ENCODE measurements around the gene SYT8. TPM values are rescaled to one million over a fixed set of nuclear protein-coding genes. Genes with fewer than 3 reads are reported as not detected.

SYT8 gene
- total RNA-seq, 2 experiments from 2014 or later: not detected

DNA sequence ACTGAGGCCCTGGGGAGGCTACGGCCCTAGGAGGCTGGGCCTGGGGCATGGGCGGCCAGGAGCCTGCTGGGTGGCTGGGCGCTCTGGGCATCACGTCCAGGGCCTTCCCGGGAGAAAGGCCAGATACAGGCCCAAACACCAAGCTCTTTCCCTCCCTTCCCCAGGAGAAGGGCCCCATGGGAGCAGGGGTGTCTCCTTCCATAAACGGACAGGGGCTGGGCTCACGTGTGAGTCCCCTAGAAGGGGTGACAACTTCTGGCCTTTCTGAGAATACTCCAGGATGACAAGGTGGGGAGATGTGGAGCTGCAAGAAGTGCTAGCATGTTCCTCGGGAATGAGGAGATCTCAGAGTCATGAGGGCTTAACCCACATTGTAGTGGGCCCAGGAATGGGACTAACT lies 19.5 kb upstream of the SYT8 start:
- TF ChIP-seq, protein P1, sequence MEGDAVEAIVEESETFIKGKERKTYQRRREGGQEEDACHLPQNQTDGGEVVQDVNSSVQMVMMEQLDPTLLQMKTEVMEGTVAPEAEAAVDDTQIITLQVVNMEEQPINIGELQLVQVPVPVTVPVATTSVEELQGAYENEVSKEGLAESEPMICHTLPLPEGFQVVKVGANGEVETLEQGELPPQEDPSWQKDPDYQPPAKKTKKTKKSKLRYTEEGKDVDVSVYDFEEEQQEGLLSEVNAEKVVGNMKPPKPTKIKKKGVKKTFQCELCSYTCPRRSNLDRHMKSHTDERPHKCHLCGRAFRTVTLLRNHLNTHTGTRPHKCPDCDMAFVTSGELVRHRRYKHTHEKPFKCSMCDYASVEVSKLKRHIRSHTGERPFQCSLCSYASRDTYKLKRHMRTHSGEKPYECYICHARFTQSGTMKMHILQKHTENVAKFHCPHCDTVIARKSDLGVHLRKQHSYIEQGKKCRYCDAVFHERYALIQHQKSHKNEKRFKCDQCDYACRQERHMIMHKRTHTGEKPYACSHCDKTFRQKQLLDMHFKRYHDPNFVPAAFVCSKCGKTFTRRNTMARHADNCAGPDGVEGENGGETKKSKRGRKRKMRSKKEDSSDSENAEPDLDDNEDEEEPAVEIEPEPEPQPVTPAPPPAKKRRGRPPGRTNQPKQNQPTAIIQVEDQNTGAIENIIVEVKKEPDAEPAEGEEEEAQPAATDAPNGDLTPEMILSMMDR (IDR thresholded peaks at IDR 0.05): no peak
- no peak overlapping the region for H3K4me3 Mint-ChIP-seq
- no peaks in the 10 kb centered on the region for H3K4me1 Mint-ChIP-seq (ENCODE audit: low read depth)
- H3K27me3 ChIP-seq (ENCODE audit: control insufficient read depth in 1 of 2, insufficient read depth in 2 of 2, low read length in 2 of 2): no peaks in the 10 kb centered on the region
- H3K27ac ChIP-seq (ENCODE audit: low read depth in 1 of 2, low read length in 2 of 2): no peak overlapping the region
- ATAC-seq (ENCODE audit: poor library complexity): no peak
- peaks cover 0 to 4% of the 10 kb centered on the region in 2 experiments for H3K9me3 ChIP-seq (ENCODE audit: control insufficient read depth in 1 of 2, insufficient read depth in 1 of 2, low read length in 2 of 2)
- no peaks in the 10 kb centered on the region for H3K4me1 ChIP-seq (ENCODE audit: insufficient read depth, low read length)
- H3K27me3 Mint-ChIP-seq: peaks cover 11% of the 10 kb centered on the region
- DNase-seq: no peak
- ChIA-PET POLR2A (no interaction called here), CTCF (interaction anchor here (1.6 kb wide), 1 partner anchor 122 kb away, joined by 5 read pairs; no protein-coding TSS in a partner anchor)
- no peak overlapping the region for H3K27ac Mint-ChIP-seq
- H3K36me3 ChIP-seq (ENCODE audit: insufficient read depth, low read length): no peaks in the 10 kb centered on the region
- H3K9me3 Mint-ChIP-seq: no peaks in the 10 kb centered on the region
- H3K36me3 Mint-ChIP-seq (ENCODE audit: low read depth): no peaks in the 10 kb centered on the region
- no peak overlapping the region for H3K4me3 ChIP-seq (ENCODE audit: low read length)
- intact Hi-C loops (cut with DNase I, micrococcal nuclease): no loop called here

DNA sequence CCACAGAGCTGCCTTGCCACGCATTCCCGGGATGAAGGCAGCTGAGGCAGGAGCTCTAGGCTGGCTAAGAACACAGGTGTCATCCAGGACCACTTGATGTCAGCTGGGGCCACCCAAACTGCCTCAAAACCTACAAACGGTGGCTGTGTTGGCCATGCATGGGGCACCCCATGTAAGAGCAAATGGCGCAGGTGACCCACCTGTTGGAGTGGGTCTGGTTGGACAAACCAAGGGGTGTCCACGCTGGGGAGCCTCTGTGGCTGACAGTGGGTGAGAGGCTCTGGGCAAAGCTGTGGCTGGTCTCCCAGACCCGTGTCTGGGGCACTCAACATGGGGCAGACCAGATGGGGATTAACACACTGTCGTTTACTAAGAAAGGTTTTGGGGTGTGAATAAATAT lies 19.0 kb upstream of the SYT8 start:
- ATAC-seq (ENCODE audit: poor library complexity) (no peak), DNase-seq (no peak)
- Mint-ChIP-seq H3K27me3 (peaks cover 9% of the 10 kb centered on the region), H3K4me1 (ENCODE audit: low read depth) (no peaks in the 10 kb centered on the region), H3K27ac (no peak overlapping the region), H3K36me3 (ENCODE audit: low read depth) (no peaks in the 10 kb centered on the region), H3K9me3 (no peaks in the 10 kb centered on the region), H3K4me3 (no peak overlapping the region)
- no peak overlapping the region for H3K4me3 ChIP-seq (ENCODE audit: low read length)
- TF ChIP-seq, protein P1 (IDR thresholded peaks at IDR 0.05): no peak
- intact Hi-C loops (cut with DNase I, micrococcal nuclease): no loop called here
- H3K27ac ChIP-seq (ENCODE audit: low read depth in 1 of 2, low read length in 2 of 2): no peak overlapping the region
- no peaks in the 10 kb centered on the region for H3K36me3 ChIP-seq (ENCODE audit: insufficient read depth, low read length)
- no peaks in the 10 kb centered on the region for H3K27me3 ChIP-seq (ENCODE audit: control insufficient read depth in 1 of 2, insufficient read depth in 2 of 2, low read length in 2 of 2)
- peaks cover 0 to 4% of the 10 kb centered on the region in 2 experiments for H3K9me3 ChIP-seq (ENCODE audit: control insufficient read depth in 1 of 2, insufficient read depth in 1 of 2, low read length in 2 of 2)
- no peaks in the 10 kb centered on the region for H3K4me1 ChIP-seq (ENCODE audit: insufficient read depth, low read length)
- ChIA-PET CTCF (interaction anchor here (1.6 kb wide), 1 partner anchor 122 kb away, joined by 5 read pairs; no protein-coding TSS in a partner anchor), POLR2A (no interaction called here)

DNA sequence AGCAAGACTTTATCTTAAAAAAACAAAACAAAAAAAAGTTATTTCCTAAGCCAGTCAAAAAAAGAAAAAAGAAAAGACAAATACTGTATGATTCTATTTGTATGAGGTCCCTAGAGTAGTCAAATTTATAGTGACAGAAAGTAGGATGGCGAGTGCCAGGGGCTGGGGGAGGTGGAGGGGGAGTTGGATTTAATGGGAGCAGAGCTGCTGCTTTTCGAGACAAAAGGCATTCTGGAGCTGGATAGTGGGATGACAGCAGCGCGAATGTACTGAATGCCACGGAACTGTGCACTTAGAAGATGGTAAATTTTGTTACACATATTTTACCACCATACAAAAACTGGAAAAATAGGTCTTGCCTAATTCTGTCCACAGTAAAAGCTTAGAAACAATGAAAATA lies 17.8 kb upstream of the SYT8 start:
- H3K27ac ChIP-seq (ENCODE audit: low read depth in 1 of 2, low read length in 2 of 2): no peak overlapping the region
- intact Hi-C loops (cut with DNase I, micrococcal nuclease): no loop called here
- DNase-seq (no peak), ATAC-seq (ENCODE audit: poor library complexity) (no peak)
- TF ChIP-seq, protein P1 (IDR thresholded peaks at IDR 0.05): no peak
- Mint-ChIP-seq H3K36me3 (ENCODE audit: low read depth) (no peaks in the 10 kb centered on the region), H3K4me1 (ENCODE audit: low read depth) (no peaks in the 10 kb centered on the region), H3K9me3 (no peaks in the 10 kb centered on the region), H3K4me3 (no peak overlapping the region), H3K27me3 (peaks cover 7% of the 10 kb centered on the region), H3K27ac (no peak overlapping the region)
- POLR2A ChIA-PET: interaction anchor here (0.8 kb wide), 1 partner anchor 122 kb away, joined by 4 read pairs; no protein-coding TSS in a partner anchor
- H3K27me3 ChIP-seq (ENCODE audit: control insufficient read depth in 1 of 2, insufficient read depth in 2 of 2, low read length in 2 of 2): no peaks in the 10 kb centered on the region
- CTCF ChIA-PET: interaction anchor here (1.6 kb wide), 1 partner anchor 123 kb away, joined by 5 read pairs; no protein-coding TSS in a partner anchor
- no peaks in the 10 kb centered on the region for H3K4me1 ChIP-seq (ENCODE audit: insufficient read depth, low read length)
- no peaks in the 10 kb centered on the region for H3K36me3 ChIP-seq (ENCODE audit: insufficient read depth, low read length)
- peaks cover 0 to 4% of the 10 kb centered on the region in 2 experiments for H3K9me3 ChIP-seq (ENCODE audit: control insufficient read depth in 1 of 2, insufficient read depth in 1 of 2, low read length in 2 of 2)
- H3K4me3 ChIP-seq (ENCODE audit: low read length): no peak overlapping the region

Measured in CD4-positive, alpha-beta T cell (primary cell).